Hepatocyte (in vitro differentiated cells): ENCODE data around the gene FXR2. TPM values are rescaled to one million over a fixed set of nuclear protein-coding genes. Genes with fewer than 3 reads are reported as not detected.
A peak's percentile ranks its signal among the peaks of the same experiment; 100 is the strongest.
"Not testable (repeated sequence)": the region's sequence is repeated elsewhere in the genome, so short reads cannot be mapped to it uniquely, and the experiment has no call there.

Experiments used
- DNase-seq: peaks from one replicate; pipeline ENCODE4 v3.0.0-alpha.2; 2016; ENCODE audit warnings: low spot score
- H2AFZ ChIP-seq: fragments of 200-600 bp; sonication (generic); 2 replicates; pipeline ENCODE4 v1.6.0; 2016; ENCODE audit warnings: antibody characterized with exemption, mild to moderate bottlenecking
- H3K27ac ChIP-seq: fragments of 200-600 bp; sonication (generic); 2 replicates; pipeline ENCODE4 v1.5.1; 2016; ENCODE audit warnings: mild to moderate bottlenecking
- H3K27me3 ChIP-seq: fragments of 200-600 bp; sonication (generic); 2 replicates; pipeline ENCODE4 v1.6.1; 2016
- H3K36me3 ChIP-seq: fragments of 200-600 bp; sonication (generic); replicated peaks from 2 replicates; pipeline ENCODE4 v1.5.1; 2016; ENCODE audit warnings: low read depth; ENCODE audit not compliant: insufficient read depth
- H3K4me1 ChIP-seq: fragments of 200-600 bp; sonication (generic); 2 replicates; pipeline ENCODE4 v1.5.1; 2016; ENCODE audit warnings: mild to moderate bottlenecking, moderate library complexity; ENCODE audit not compliant: insufficient read depth
- H3K4me2 ChIP-seq: fragments of 200-600 bp; sonication (generic); 2 replicates; pipeline ENCODE4 v1.6.0; 2016
- H3K4me3 ChIP-seq: fragments of 200-600 bp; sonication (generic); 2 replicates; pipeline ENCODE4 v1.5.1; 2016; ENCODE audit warnings: mild to moderate bottlenecking
- H3K79me2 ChIP-seq: fragments of 200-600 bp; sonication (generic); 2 replicates; pipeline ENCODE4 v1.6.0; 2017; ENCODE audit warnings: mild to moderate bottlenecking
- H3K9me2 ChIP-seq: fragments of 200-600 bp; sonication (generic); replicated peaks from 2 replicates; pipeline ENCODE4 v1.6.0; 2017; ENCODE audit warnings: mild to moderate bottlenecking; ENCODE audit not compliant: insufficient read depth
- H3K9me3 ChIP-seq: fragments of 200-600 bp; sonication (generic); 2 replicates; pipeline ENCODE4 v1.5.1; 2016; ENCODE audit warnings: low read depth, mild to moderate bottlenecking
- H4K20me1 ChIP-seq: fragments of 200-600 bp; sonication (generic); 2 replicates; pipeline ENCODE4 v1.6.0; 2016; ENCODE audit warnings: mild to moderate bottlenecking; ENCODE audit not compliant: insufficient read depth, poor library complexity, severe bottlenecking
- EZH2 ChIP-seq: fragments of 200-600 bp; sonication (generic); IDR thresholded peaks from 2 replicates; pipeline ENCODE4 v1.6.1; 2016; ENCODE audit warnings: antibody characterized with exemption, mild to moderate bottlenecking, borderline replicate concordance
- EZH2phosphoT487 ChIP-seq: fragments of 200-600 bp; sonication (generic); IDR thresholded peaks from one replicate; pipeline ENCODE4 v1.6.1; 2018; ENCODE audit warnings: antibody characterized with exemption, mild to moderate bottlenecking, low read depth, moderate library complexity; ENCODE audit not compliant: unreplicated experiment, severe bottlenecking
- WGBS: methylation state at CpG from one replicate; pipeline ENCODE4 v1.1.6; 2016; ENCODE audit warnings: low lambda C conversion rate; ENCODE audit errors: missing lambda C conversion rate; 5-methylcytosine and 5-hydroxymethylcytosine counted together
- polyA plus RNA-seq: library from polyadenylated mRNA; unstranded; fragments of >200 nt; fragmentation: Nextera tagmentation; extraction: Ambion mirVana; gene quantifications from 2 replicates; pipeline ENCODE4 v1.2.1, GENCODE V29; 2016
- total RNA-seq: library from RNA; depleted of rRNA; stranded (reverse); fragments of >200 nt; gene quantifications from 2 replicates; pipeline ENCODE4 v1.2.3, GENCODE V29; 2014
- TF ChIP-seq, protein P1 (sequence below): fragments of 200-600 bp; sonication (generic); IDR thresholded peaks from 2 replicates; pipeline ENCODE4 v1.5.1; 2016; ENCODE audit warnings: antibody characterized with exemption, mild to moderate bottlenecking; ENCODE audit not compliant: poor library complexity

The FXR2 gene
- total and polyA plus RNA-seq, 2 experiments from 2014 or later = 33.0 to 41.6 TPM

GRCh38 chr17:7626956-7627249 is 12.2 kb upstream of the FXR2 start:
- Histone ChIP-seq H3K9me2 (no peaks in the 10 kb centered on the region), H3K36me3 (no peaks in the 10 kb centered on the region), H2AFZ (peak overlapping the region; percentile 70), H3K9me3 (no peaks in the 10 kb centered on the region), H3K4me3 (peak overlapping the region; percentile 71), H3K27me3 (no peaks in the 10 kb centered on the region), H3K4me1 (peaks cover 19% of the 10 kb centered on the region), H3K4me2 (peak overlapping the region; percentile 96), H3K27ac (peak overlapping the region; percentile 99), H4K20me1 (no peaks in the 10 kb centered on the region), H3K79me2 (peaks cover 24% of the 10 kb centered on the region)
- TF ChIP-seq EZH2phosphoT487 = no peak
- TF ChIP-seq, protein P1, sequence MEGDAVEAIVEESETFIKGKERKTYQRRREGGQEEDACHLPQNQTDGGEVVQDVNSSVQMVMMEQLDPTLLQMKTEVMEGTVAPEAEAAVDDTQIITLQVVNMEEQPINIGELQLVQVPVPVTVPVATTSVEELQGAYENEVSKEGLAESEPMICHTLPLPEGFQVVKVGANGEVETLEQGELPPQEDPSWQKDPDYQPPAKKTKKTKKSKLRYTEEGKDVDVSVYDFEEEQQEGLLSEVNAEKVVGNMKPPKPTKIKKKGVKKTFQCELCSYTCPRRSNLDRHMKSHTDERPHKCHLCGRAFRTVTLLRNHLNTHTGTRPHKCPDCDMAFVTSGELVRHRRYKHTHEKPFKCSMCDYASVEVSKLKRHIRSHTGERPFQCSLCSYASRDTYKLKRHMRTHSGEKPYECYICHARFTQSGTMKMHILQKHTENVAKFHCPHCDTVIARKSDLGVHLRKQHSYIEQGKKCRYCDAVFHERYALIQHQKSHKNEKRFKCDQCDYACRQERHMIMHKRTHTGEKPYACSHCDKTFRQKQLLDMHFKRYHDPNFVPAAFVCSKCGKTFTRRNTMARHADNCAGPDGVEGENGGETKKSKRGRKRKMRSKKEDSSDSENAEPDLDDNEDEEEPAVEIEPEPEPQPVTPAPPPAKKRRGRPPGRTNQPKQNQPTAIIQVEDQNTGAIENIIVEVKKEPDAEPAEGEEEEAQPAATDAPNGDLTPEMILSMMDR = no peak
- TF ChIP-seq EZH2 = no peak
- WGBS = 11% methylated on average over 6 of the region's 6 CpGs
- DNase-seq = no peak

DNA sequence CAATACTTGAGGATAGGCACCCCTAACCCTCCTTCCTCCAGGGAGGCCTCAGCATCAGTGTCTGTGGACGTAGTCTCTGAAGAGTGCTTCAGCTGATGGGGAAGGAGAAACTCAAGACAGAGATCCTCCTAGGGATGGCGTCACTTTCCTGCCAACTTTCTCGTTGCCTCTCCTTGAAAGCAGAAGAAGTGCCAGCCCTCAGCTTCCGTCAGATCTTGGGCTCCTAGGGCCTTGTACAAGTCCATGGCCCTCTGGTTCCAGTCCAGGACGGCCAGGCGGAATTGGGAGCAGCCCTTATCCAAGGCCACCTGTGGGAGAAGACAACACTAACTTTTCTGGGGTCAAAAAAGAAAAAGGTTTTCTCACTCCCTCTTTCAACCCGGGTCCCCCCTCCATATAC is 11.6 kb upstream of the FXR2 start:
- no peaks in the 10 kb centered on the region for H3K27me3 ChIP-seq
- TF ChIP-seq, protein P1 = no peak
- TF ChIP-seq EZH2phosphoT487 = no peak
- TF ChIP-seq EZH2 = no peak
- no peak overlapping the region for H2AFZ ChIP-seq
- peaks cover 19% of the 10 kb centered on the region for H3K4me1 ChIP-seq
- H3K79me2 ChIP-seq = peaks cover 24% of the 10 kb centered on the region
- no peaks in the 10 kb centered on the region for H3K9me3 ChIP-seq
- H3K4me2 ChIP-seq = peak overlapping the region; percentile 96
- no peaks in the 10 kb centered on the region for H3K9me2 ChIP-seq
- DNase-seq = no peak
- peak overlapping the region; percentile 99 for H3K27ac ChIP-seq
- no peaks in the 10 kb centered on the region for H4K20me1 ChIP-seq
- WGBS = 95% methylated on average over 7 of the region's 7 CpGs
- H3K36me3 ChIP-seq = no peaks in the 10 kb centered on the region
- peak overlapping the region; percentile 71 for H3K4me3 ChIP-seq

DNA sequence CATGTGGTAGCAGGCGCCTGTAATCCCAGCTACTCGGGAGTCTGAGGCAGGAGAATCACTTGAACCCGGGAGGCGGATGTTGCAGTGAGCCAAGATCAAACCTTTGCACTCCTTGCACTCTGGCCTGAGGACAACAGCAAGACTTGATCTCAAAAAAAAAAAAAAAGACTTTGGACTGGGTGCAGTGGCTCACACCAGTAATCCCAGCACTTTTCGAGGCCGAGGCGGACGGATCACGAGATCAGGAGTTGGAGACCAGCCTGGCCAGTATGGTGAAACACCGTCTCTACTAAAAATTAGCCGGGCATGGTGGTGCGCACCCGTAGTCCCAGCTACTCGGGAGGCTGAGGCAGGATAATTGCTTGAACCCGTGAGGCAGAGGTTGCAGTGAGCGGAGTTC is 11.1 kb upstream of the FXR2 start:
- WGBS = 97% methylated on average over 16 of the region's 16 CpGs
- H4K20me1 ChIP-seq, H3K4me3 ChIP-seq: not testable (repeated sequence)

GRCh38 chr17:7623661-7624060 is 9.0 kb upstream of the FXR2 start:
- Histone ChIP-seq H4K20me1 (no peaks in the 10 kb centered on the region), H3K27me3 (no peaks in the 10 kb centered on the region), H3K4me1 (peaks cover 15% of the 10 kb centered on the region), H2AFZ (no peak overlapping the region), H3K27ac (no peak overlapping the region), H3K9me2 (no peaks in the 10 kb centered on the region), H3K4me2 (no peak overlapping the region), H3K36me3 (no peaks in the 10 kb centered on the region), H3K9me3 (no peaks in the 10 kb centered on the region), H3K4me3 (no peak overlapping the region), H3K79me2 (peaks cover 24% of the 10 kb centered on the region)
- DNase-seq = no peak
- TF ChIP-seq EZH2 (no peak), EZH2phosphoT487 (no peak)
- TF ChIP-seq, protein P1 = no peak
- 87% methylated on average over 5 of the region's 5 CpGs for WGBS

More for the DNA sequence above, 11.1 kb upstream of the FXR2 start:
- H3K9me2 ChIP-seq, H2AFZ ChIP-seq, H3K36me3 ChIP-seq, H3K9me3 ChIP-seq, H3K27me3 ChIP-seq, DNase-seq: not testable (repeated sequence)
- Histone ChIP-seq H3K79me2 (peaks cover 24% of the 10 kb centered on the region), H3K4me1 (peaks cover 19% of the 10 kb centered on the region), H3K4me2 (peak overlapping the region; percentile 96), H3K27ac (peak overlapping the region; percentile 99)
